Prostate gland (tissue), 2 donors: ENCODE measurements around the gene PIEZO2. TPM values are rescaled to one million over a fixed set of nuclear protein-coding genes. Genes with fewer than 3 reads are reported as not detected.
"Not testable (repeated sequence)": the region's sequence is repeated elsewhere in the genome, so short reads cannot be mapped to it uniquely, and the experiment has no call there.

ENCODE experiments used
- DNase-seq: peaks from one replicate; pipeline ENCODE4 v3.0.0-alpha.2; 2019; ENCODE audit warnings: low spot score
- H3K27ac ChIP-seq, 2 donors: fragments of 200-600 bp; sonication (generic); 2 replicates each; pipeline ENCODE4 v1.5.1; 2017 to 2019
- H3K27me3 ChIP-seq: fragments of 200-600 bp; sonication (generic); replicated peaks from 2 replicates; pipeline ENCODE4 v1.5.1; 2019; ENCODE audit not compliant: insufficient read depth
- H3K36me3 ChIP-seq, 2 donors: fragments of 200-600 bp; sonication (generic); 1 replicate in 1 of 2; 2 replicates in 1 of 2; pipeline versions ENCODE4 v1.5.1 to v1.8.1; 2017 to 2019
- H3K4me1 ChIP-seq: fragments of 200-600 bp; sonication (generic); replicated peaks from 2 replicates; pipeline ENCODE4 v1.5.1; 2019
- H3K4me3 ChIP-seq, 2 donors: fragments of 200-600 bp; sonication (generic); 2 replicates each; pipeline ENCODE4 v1.5.1; 2017 to 2019
- H3K9me3 ChIP-seq: fragments of 200-600 bp; sonication (generic); 2 replicates; pipeline ENCODE4 v1.5.1; 2017
- CTCF ChIP-seq, 4 experiments: fragments of 200-600 bp in 2 of 4; fragments of 450-650 bp in 2 of 4; sonication (generic) in 2 of 4; IDR thresholded peaks; 1 replicate in 3 of 4; 2 replicates in 1 of 4; pipeline ENCODE4 v1.5.1; 2016 to 2019; ENCODE audit warnings: antibody characterized with exemption in 4 of 4, mild to moderate bottlenecking in 2 of 4, moderate library complexity in 2 of 4
- POLR2A ChIP-seq: fragments of 450-650 bp; IDR thresholded peaks from one replicate; pipeline ENCODE4 v1.6.1; 2016; ENCODE audit warnings: antibody characterized with exemption, mild to moderate bottlenecking
- POLR2AphosphoS5 ChIP-seq: sonication (generic); formaldehyde crosslinking; IDR thresholded peaks from one replicate; pipeline ENCODE4 v1.6.1; 2017; ENCODE audit warnings: antibody characterized with exemption
- WGBS: methylation state at CpG from one replicate; pipeline ENCODE4 v1.1.5; 2018; 5-methylcytosine and 5-hydroxymethylcytosine counted together
- intact Hi-C: fragments of 100-400 bp; cut with DNase I; formaldehyde crosslinking; loops from one replicate; pipeline ENCODE4 v1.14.2; 2022
- total RNA-seq, 2 donors: library from RNA; depleted of rRNA; stranded (reverse); fragments of >200 nt; gene quantifications; one replicate each; pipeline ENCODE4 v1.1.0, GENCODE V29; 2016

Gene PIEZO2
- total RNA-seq, 2 donors from 2014 or later, result 4.1 to 19.0 TPM

DNA sequence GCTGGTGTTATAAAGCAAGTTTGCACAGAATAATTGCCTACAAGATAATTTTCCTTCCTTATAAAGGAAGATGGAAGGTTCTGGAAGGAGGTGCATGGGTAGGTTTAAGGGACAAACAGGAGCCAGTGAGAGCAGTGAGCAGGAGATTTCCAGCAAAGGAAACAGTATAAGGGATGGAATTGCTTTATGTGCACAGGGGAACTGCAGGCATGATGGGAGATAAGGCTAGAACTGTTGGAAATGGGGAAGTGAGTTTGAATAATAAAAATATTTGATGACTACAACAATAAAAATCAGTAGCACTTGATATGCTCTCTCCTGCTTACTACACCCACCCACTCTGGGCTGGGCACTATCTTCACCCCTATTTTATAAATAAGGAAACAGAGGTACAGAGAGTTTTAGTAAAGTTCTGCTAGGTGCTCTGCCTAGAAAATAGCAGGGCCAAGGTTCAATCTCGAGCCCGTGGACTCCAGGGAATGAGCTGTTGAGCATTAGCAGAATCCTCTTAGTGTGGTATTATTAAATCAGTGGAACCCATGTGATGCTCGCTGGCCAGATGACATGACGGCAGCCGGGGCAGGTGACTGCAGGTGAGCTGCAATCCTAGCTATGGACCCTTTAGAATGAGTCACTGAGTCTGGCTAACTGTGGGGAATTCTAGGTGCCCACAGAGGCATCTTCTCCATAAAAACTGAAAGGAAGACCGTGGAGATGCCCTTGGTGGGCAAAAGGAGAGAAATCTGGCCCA, 302.5 kb downstream of the PIEZO2 start:
- TF ChIP-seq CTCF (IDR thresholded peaks at IDR 0.05), result no peak
- TF ChIP-seq POLR2A, result no peak
- no peak for TF ChIP-seq POLR2AphosphoS5
- no peak overlapping the region for H3K4me3 ChIP-seq
- intact Hi-C loops, result loop anchor here (10.0 kb wide), 1 partner anchor 62 kb away; no protein-coding TSS in a partner anchor

GRCh38 chr18:10846035-10846434, 303.3 kb downstream of the PIEZO2 start:
- H3K36me3 ChIP-seq, H3K4me1 ChIP-seq, H3K27ac ChIP-seq, H3K27me3 ChIP-seq, H3K9me3 ChIP-seq, DNase-seq, H3K4me3 ChIP-seq: not testable (repeated sequence)
- whole genome bisulfite sequencing, result 87% methylated on average over 2 of the region's 2 CpGs
- intact Hi-C loops, result loop anchor here (10.0 kb wide), 1 partner anchor 61 kb away; no protein-coding TSS in a partner anchor

More for the DNA sequence above, 302.5 kb downstream of the PIEZO2 start:
- WGBS, result 92% methylated on average over 6 of the region's 6 CpGs
- Histone ChIP-seq H3K4me1 (no peaks in the 10 kb centered on the region), H3K36me3 (no peaks in the 10 kb centered on the region), H3K9me3 (no peaks in the 10 kb centered on the region), H3K27me3 (no peaks in the 10 kb centered on the region), H3K27ac (no peak overlapping the region)
- DNase-seq, result no peak

GRCh38 chr18:10843565-10843964, 305.8 kb downstream of the PIEZO2 start:
- Histone ChIP-seq H3K4me1 (no peaks in the 10 kb centered on the region), H3K9me3 (no peaks in the 10 kb centered on the region), H3K27ac (no peak overlapping the region), H3K36me3 (no peaks in the 10 kb centered on the region), H3K4me3 (no peak overlapping the region), H3K27me3 (no peaks in the 10 kb centered on the region)
- TF ChIP-seq POLR2A (no peak), POLR2AphosphoS5 (no peak), CTCF (IDR thresholded peaks at IDR 0.05) (no peak)
- intact Hi-C loops, result loop anchor here (5.0 to 10.0 kb wide), 2 partner anchors 59 to 281 kb away; no protein-coding TSS in a partner anchor
- 75% methylated on average over 5 of the region's 5 CpGs for whole genome bisulfite sequencing
- DNase-seq, result no peak

GRCh38 chr18:10842861-10843260, 306.5 kb downstream of the PIEZO2 start:
- 9% methylated on average over 1 of the region's 1 CpG for WGBS
- intact Hi-C loops, result loop anchor here (5.0 to 10.0 kb wide), 2 partner anchors 58 to 281 kb away; no protein-coding TSS in a partner anchor

GRCh38 chr18:10842371-10842770, 307.0 kb downstream of the PIEZO2 start:
- TF ChIP-seq POLR2AphosphoS5 (no peak), POLR2A (no peak)
- Histone ChIP-seq H3K27me3 (no peaks in the 10 kb centered on the region), H3K36me3 (no peaks in the 10 kb centered on the region), H3K9me3 (no peaks in the 10 kb centered on the region), H3K27ac (no peak overlapping the region), H3K4me1 (no peaks in the 10 kb centered on the region), H3K4me3 (no peak overlapping the region)
- 69% methylated on average over 4 of the region's 4 CpGs for WGBS
- no peak for DNase-seq
- intact Hi-C loops, result loop anchor here (5.0 to 10.0 kb wide), 2 partner anchors 58 to 280 kb away; no protein-coding TSS in a partner anchor

More at GRCh38 chr18:10842861-10843260, 306.5 kb downstream of the PIEZO2 start:
- Histone ChIP-seq H3K9me3 (no peaks in the 10 kb centered on the region), H3K36me3 (no peaks in the 10 kb centered on the region), H3K4me3 (no peak overlapping the region), H3K27me3 (no peaks in the 10 kb centered on the region), H3K27ac (no peak overlapping the region), H3K4me1 (no peaks in the 10 kb centered on the region)
- DNase-seq, result no peak
- TF ChIP-seq CTCF (IDR thresholded peaks at IDR 0.05) (no peak), POLR2A (no peak), POLR2AphosphoS5 (no peak)
